Calu3 (cell line): Measurements from ENCODE around the gene TMEM184A. TPM values are rescaled to one million over a fixed set of nuclear protein-coding genes. Genes with fewer than 3 reads are reported as not detected.

Experiments used
- BruUV-seq: library from RNA; stranded (reverse); fragments of 400-500 nt; replicated peaks from 2 replicates; lab custom pipeline; 2021; lab: Mats Ljungman, UMichigan
- CTCF ChIA-PET: fragments of 300-600 bp; sonication (Branson Sonifier 250); formaldehyde crosslinking; loops from one replicate; lab custom pipeline; 2022; ENCODE audit warnings: antibody characterized with exemption; lab: Charles Lee
- DNase-seq: peaks from one replicate; pipeline ENCODE4 v3.0.0; 2022
- H3K27ac Mint-ChIP-seq: one replicate; pipeline ENCODE4 v1.8.0; 2022; ENCODE audit warnings: mixed read lengths; ENCODE audit not compliant: unreplicated experiment
- H3K27me3 Mint-ChIP-seq: one replicate; pipeline ENCODE4 v1.8.0; 2022; ENCODE audit warnings: mixed read lengths; ENCODE audit not compliant: unreplicated experiment
- H3K36me3 Mint-ChIP-seq: one replicate; pipeline ENCODE4 v1.8.0; 2022; ENCODE audit warnings: mild to moderate bottlenecking, moderate library complexity, mixed read lengths; ENCODE audit not compliant: insufficient read depth, unreplicated experiment
- H3K4me1 Mint-ChIP-seq: one replicate; pipeline ENCODE4 v1.8.0; 2022; ENCODE audit warnings: mild to moderate bottlenecking, low read depth, mixed read lengths; ENCODE audit not compliant: unreplicated experiment
- H3K4me3 Mint-ChIP-seq: one replicate; pipeline ENCODE4 v1.8.0; 2022; ENCODE audit warnings: mild to moderate bottlenecking, low read depth, moderate library complexity, mixed read lengths; ENCODE audit not compliant: unreplicated experiment
- H3K9me3 Mint-ChIP-seq: one replicate; pipeline ENCODE4 v1.8.0; 2022; ENCODE audit warnings: low read depth, mixed read lengths; ENCODE audit not compliant: unreplicated experiment
- CTCF ChIP-seq: fragments of 200-600 bp; IDR thresholded peaks from one replicate; pipeline ENCODE4 v1.8.0; 2022; ENCODE audit warnings: antibody characterized with exemption; ENCODE audit not compliant: unreplicated experiment
- intact Hi-C: fragments of 100-400 bp; cut with micrococcal nuclease; formaldehyde crosslinking; loops from one replicate; pipeline ENCODE4 v1.10.0; 2022; ENCODE audit not compliant: unreplicated experiment
- total RNA-seq: library from RNA; stranded (reverse); gene quantifications from 2 replicates; pipeline ENCODE4 v1.2.3, GENCODE V29; 2022

The TMEM184A gene
- total RNA-seq, 1 experiment from 2014 or later, result 61.9 TPM

- no peaks in the 10 kb centered on the region for H3K9me3 Mint-ChIP-seq
- peaks cover 76% of the 10 kb centered on the region for H3K36me3 Mint-ChIP-seq
- CTCF ChIA-PET, result interaction anchor here (2.6 kb wide), 1 partner anchor 53 kb away, joined by 17 read pairs; the partner anchor contains the start of gene TMEM184A
- no peak for DNase-seq
- intact Hi-C loops, result no loop called here
- H3K27ac Mint-ChIP-seq, result peak overlapping the region; percentile 67
- TF ChIP-seq CTCF, result no peak
- no TSS peak for BruUV-seq
- peak overlapping the region; percentile 88 for H3K4me3 Mint-ChIP-seq
- H3K4me1 Mint-ChIP-seq, result peaks cover 33% of the 10 kb centered on the region
- H3K27me3 Mint-ChIP-seq, result no peaks in the 10 kb centered on the region
Measured at GRCh38 chr7:1502845-1503244, 53.2 kb downstream of the TMEM184A start.

GRCh38 chr7:1501487-1502270 lies 54.3 kb downstream of the TMEM184A start:
- Mint-ChIP-seq H3K27ac (no peak overlapping the region), H3K4me1 (peaks cover 26% of the 10 kb centered on the region), H3K36me3 (peaks cover 84% of the 10 kb centered on the region), H3K4me3 (peak overlapping the region; percentile 88), H3K27me3 (no peaks in the 10 kb centered on the region), H3K9me3 (no peaks in the 10 kb centered on the region)
- no peak for DNase-seq
- TF ChIP-seq CTCF, result no peak
- intact Hi-C loops, result no loop called here
- CTCF ChIA-PET, result no interaction called here
- no TSS peak for BruUV-seq

DNA sequence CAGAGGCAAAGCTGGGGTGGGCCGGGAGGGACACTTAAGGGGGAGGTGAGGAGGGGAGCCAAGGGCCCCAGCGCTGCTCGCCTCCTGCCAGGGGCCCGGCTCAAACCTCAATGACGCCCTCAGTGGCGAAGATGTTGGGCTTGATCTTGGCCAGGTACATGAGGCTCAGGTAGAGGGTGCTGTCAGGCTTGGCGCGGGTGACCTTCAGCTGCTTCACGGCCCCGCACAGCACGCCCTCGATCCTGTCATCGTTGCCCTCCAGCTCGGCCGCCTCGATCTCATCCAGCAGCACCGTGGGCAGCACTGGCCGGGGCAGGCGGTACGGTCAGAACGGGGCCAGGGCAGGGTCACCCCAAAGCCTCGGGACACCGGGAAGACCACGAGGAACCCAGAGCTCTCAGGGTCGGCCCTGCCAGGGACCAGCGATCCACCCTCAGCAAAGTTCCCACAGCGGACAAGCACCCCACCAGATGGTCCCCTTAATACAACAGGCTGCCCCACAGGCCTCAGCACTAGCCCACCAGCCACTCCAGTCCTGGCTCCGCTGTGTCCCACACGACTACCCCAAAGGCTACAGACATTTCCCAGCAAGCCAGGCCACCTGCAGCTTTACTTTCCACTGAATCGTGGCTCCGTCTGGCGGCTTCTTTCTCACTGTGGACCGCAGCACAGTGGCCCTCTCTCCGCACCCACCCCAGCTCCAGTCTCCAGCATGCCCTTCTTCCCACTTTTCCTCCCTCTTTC lies 55.8 kb downstream of the TMEM184A start:
- intact Hi-C loops, result no loop called here
- H3K27me3 Mint-ChIP-seq, result no peaks in the 10 kb centered on the region
- no peak for TF ChIP-seq CTCF
- peaks cover 77% of the 10 kb centered on the region for H3K36me3 Mint-ChIP-seq
- H3K27ac Mint-ChIP-seq, result no peak overlapping the region
- CTCF ChIA-PET, result no interaction called here
- BruUV-seq, result no TSS peak
- H3K4me1 Mint-ChIP-seq, result peaks cover 15% of the 10 kb centered on the region
- DNase-seq, result no peak
- H3K9me3 Mint-ChIP-seq, result no peaks in the 10 kb centered on the region
- no peak overlapping the region for H3K4me3 Mint-ChIP-seq

DNA sequence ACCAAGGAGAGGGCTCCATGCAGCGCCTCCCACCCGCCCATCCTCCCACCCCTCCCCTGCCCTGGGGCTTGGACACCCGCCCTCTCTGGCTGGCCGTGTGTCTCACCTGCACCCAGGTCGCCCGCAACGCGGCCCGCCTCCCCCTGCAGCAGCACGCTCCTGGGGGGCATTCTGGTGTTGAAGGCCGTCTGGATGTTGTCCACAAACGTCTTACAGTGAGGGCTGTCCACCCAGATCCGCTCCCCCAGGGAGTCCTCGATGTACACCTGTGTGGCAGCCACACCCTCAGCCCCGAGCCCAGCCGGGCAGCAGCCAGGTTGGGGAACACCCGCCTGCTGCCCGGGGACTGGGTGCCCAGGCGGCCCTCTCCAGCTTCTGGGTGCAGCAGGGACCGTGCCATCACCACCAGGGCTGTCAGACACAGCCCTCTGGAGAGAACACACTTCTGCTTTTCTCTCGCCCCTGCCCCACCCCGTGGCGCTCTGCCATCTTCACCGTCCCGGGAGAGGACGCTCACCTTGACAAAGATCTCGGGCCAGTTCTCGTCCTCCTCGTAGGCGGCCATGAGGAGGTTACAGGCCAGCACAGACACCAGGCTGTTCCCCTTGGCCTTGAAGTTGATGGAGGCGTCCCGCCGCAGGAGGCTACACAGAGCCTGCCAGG lies 56.5 kb downstream of the TMEM184A start:
- H3K27me3 Mint-ChIP-seq, result no peaks in the 10 kb centered on the region
- DNase-seq, result no peak
- H3K36me3 Mint-ChIP-seq, result peaks cover 75% of the 10 kb centered on the region
- no peak overlapping the region for H3K4me3 Mint-ChIP-seq
- CTCF ChIA-PET, result no interaction called here
- TF ChIP-seq CTCF, result no peak
- no TSS peak for BruUV-seq
- H3K27ac Mint-ChIP-seq, result no peak overlapping the region
- intact Hi-C loops, result no loop called here
- H3K4me1 Mint-ChIP-seq, result peaks cover 15% of the 10 kb centered on the region
- no peaks in the 10 kb centered on the region for H3K9me3 Mint-ChIP-seq
